Measurements from ENCODE around the gene BRD3. TPM values are rescaled to one million over a fixed set of nuclear protein-coding genes. Genes with fewer than 3 reads are reported as not detected.

The BRD3 gene
- total and polyA plus RNA-seq, 9 donors: 16.8 to 77.9 (median 62.6) TPM

DNA sequence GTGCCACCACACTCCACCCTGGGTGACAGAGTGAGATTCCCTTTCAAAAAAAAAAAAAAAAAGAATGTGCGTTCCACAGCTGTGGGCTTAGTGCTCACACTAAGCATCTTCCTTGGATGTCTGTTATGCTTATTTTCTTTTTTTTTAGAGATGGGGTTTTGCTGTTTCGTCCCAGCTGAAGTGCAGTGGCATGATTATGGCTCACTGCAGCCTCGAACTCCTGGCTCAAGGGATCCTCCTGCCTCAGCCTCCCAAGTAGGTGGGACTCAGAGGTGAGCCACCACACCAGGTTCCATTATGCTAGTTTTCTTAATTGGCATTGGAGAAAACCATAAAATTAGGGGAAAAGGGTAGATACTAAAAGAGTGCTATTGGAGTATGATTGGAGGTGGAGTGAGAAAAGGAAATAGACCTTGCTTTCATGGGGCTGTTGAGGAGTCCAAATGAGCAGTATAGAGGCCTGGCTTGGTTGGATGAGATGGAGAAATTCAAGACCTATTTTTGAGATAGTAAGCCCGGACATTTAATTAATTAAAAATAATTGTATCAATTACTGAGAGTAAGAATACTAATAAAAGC is 43.5 kb downstream of the BRD3 start:
- Histone ChIP-seq H3K27me3 (ENCODE audit: control insufficient read depth, insufficient read depth, low read length) (no peaks in the 10 kb centered on the region), H3K4me1 (ENCODE audit: control insufficient read depth, insufficient read depth, low read length) (peaks cover 10% of the 10 kb centered on the region), H3K9me3 (replicated peaks; ENCODE audit: control insufficient read depth, low read depth, low read length) (no peaks in the 10 kb centered on the region), H3K27ac (ENCODE audit: low read length) (peak overlapping the region; percentile 33), H3K36me3 (ENCODE audit: control insufficient read depth, insufficient read depth, low read length) (peaks cover 24% of the 10 kb centered on the region), H3K4me3 (ENCODE audit: low read length) (peak overlapping the region; percentile 23)
- WGBS (ENCODE audit: insufficient coverage): no CpG with 5 or more reads among the region's 4 CpGs
- DNase-seq: no peak

DNA sequence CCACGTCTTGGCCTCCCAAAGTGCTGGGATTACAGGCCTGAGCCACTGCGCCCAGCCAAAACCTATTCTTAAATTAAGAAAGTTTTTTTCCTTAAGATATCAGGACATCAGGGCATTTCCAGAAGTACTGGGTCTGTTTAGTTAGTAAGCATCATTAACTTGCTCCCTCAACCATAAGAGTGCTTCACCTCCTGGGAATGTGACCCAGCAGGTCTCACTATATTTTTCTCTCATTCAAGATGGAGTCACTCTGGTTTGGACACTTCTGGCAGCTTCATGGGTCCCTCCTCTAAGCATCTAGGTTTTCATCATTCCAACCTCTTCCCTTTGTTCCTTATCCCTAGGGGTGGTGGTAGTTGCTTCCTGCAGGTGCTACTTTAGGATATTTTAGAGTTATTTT is 52.9 kb downstream of the BRD3 start:
- no peak for DNase-seq
- H3K27me3 ChIP-seq (ENCODE audit: control insufficient read depth, insufficient read depth, low read length): no peaks in the 10 kb centered on the region
- H3K36me3 ChIP-seq (ENCODE audit: control insufficient read depth, insufficient read depth, low read length): no peaks in the 10 kb centered on the region
- H3K4me1 ChIP-seq (ENCODE audit: control insufficient read depth, insufficient read depth, low read length): peaks cover 12% of the 10 kb centered on the region
- no peak overlapping the region for H3K27ac ChIP-seq (ENCODE audit: low read length)
- peaks cover 9% of the 10 kb centered on the region for H3K9me3 ChIP-seq (replicated peaks; ENCODE audit: control insufficient read depth, low read depth, low read length)
- WGBS (ENCODE audit: insufficient coverage): no CpG with 5 or more reads among the region's 2 CpGs
- no peak overlapping the region for H3K4me3 ChIP-seq (ENCODE audit: low read length)

DNA sequence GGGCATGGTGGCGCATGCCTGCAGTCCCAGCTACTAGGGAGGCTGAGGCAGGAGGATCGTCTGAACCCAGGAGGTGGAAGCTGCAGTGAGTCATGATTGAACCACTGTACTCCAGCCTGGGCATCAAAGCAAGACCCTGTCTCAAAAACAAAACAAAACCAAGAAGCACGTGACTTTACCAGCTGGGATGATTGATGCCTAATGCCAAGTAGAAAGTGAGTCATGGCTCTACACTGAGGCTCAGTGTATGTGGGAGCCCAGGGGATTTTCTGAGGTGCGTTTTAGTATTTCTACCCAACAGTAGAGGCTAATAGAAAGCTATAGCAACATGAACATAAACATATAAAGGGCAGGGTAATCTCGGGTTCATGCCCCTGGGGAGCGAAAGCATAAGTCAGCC is 56.4 kb downstream of the BRD3 start:
- WGBS (ENCODE audit: insufficient coverage): 97% methylated on average over 4 of the region's 6 CpGs
- Histone ChIP-seq H3K27ac (ENCODE audit: low read length) (no peak overlapping the region), H3K9me3 (replicated peaks; ENCODE audit: control insufficient read depth, low read depth, low read length) (peaks cover 9% of the 10 kb centered on the region), H3K36me3 (ENCODE audit: control insufficient read depth, insufficient read depth, low read length) (no peaks in the 10 kb centered on the region), H3K27me3 (ENCODE audit: control insufficient read depth, insufficient read depth, low read length) (peaks cover 3% of the 10 kb centered on the region), H3K4me1 (ENCODE audit: control insufficient read depth, insufficient read depth, low read length) (peaks cover 25% of the 10 kb centered on the region), H3K4me3 (ENCODE audit: low read length) (no peak overlapping the region)
- DNase-seq: no peak

DNA sequence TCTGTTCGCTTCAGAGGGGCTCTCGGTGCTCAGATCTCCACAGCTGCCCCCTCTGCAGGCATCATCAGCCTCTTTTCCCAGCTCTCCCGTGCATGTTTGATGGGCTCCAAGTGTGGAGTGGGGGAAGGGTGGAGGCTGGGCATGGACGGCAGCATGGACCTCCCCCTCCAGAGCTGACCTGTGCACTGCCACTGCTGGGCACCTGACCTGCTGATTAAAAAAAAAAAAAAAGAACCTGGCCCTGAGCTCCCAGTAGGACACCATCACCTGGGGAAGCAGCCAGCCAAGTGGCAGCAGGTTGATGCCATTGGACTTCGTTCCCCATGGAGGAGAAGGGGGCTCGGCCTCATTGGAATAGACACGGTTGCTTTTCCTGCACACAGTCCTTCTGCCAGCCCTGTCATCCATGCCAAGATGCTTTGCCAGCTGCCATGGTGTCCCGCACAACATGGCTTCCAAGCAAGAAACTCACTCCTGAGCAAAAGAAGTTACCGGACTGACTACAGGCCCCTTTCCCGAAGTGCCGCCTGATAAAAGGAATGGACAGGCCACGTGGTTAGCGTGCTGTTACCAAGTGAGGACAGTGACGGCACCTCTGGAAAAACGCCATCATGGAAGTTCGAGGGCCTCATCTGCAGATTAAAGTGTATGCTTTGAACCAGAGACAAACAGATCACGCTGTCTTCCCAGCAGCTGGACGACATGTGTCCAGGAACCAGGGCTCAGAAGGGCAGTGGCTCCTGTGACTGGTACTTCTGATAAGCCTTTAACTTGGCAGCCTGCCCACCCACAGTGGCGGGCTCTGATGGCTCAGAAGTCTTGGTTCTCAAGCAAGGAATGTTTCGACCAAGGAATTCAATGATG is 57.3 kb downstream of the BRD3 start:
- Histone ChIP-seq H3K27ac (ENCODE audit: low read length) (peak overlapping the region; percentile 29), H3K9me3 (replicated peaks; ENCODE audit: control insufficient read depth, low read depth, low read length) (peaks cover 9% of the 10 kb centered on the region), H3K27me3 (ENCODE audit: control insufficient read depth, insufficient read depth, low read length) (peaks cover 3% of the 10 kb centered on the region), H3K4me1 (ENCODE audit: control insufficient read depth, insufficient read depth, low read length) (peaks cover 25% of the 10 kb centered on the region), H3K4me3 (ENCODE audit: low read length) (no peak overlapping the region), H3K36me3 (ENCODE audit: control insufficient read depth, insufficient read depth, low read length) (no peaks in the 10 kb centered on the region)
- peak; percentile 58 for DNase-seq
- 78% methylated on average over 16 of the region's 20 CpGs for WGBS (ENCODE audit: insufficient coverage)

DNA sequence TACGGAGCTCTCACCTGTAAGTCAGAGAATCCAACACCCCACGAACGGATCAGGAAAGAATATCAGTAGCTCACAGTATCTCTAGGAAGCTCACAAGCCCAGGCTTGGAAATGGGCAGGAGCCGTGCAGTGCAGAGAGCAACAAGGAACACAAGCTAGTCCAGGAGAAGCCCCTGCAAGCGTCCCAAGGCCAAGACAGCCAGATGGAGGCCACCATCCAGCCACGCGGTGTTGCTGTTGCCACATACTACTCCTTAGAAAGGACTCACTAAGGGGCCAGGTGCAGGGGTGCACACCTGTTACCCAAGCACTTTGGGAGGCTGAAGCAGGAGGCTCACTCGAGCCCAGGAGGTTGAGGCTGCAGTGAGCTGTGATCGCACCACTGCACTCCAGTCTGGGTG is 60.3 kb downstream of the BRD3 start:
- WGBS (ENCODE audit: insufficient coverage): 72% methylated on average over 7 of the region's 9 CpGs
- H3K36me3 ChIP-seq (ENCODE audit: control insufficient read depth, insufficient read depth, low read length): no peaks in the 10 kb centered on the region
- peaks cover 3% of the 10 kb centered on the region for H3K27me3 ChIP-seq (ENCODE audit: control insufficient read depth, insufficient read depth, low read length)
- H3K27ac ChIP-seq (ENCODE audit: low read length): no peak overlapping the region
- peaks cover 2% of the 10 kb centered on the region for H3K9me3 ChIP-seq (replicated peaks; ENCODE audit: control insufficient read depth, low read depth, low read length)
- no peak for DNase-seq
- no peak overlapping the region for H3K4me3 ChIP-seq (ENCODE audit: low read length)
- peaks cover 45% of the 10 kb centered on the region for H3K4me1 ChIP-seq (ENCODE audit: control insufficient read depth, insufficient read depth, low read length)

DNA sequence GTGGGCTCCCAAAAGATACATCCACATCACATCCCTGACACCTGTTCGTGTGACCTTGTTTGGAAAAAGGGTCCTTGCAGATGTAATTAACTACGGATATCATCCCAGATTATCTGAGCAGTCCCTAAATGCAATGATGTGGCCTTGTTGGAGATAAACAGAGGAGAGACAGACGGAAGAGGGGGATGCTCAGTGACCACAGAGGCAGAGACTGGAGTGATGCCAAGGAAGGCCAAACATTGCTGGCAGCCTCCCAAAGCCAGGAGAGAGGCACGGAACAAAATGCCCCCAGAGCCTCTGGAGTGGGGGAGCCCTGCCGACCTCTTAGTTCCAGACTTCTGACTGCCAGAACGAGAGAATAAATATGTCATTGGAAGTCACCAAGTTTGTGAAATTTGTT is 60.7 kb downstream of the BRD3 start:
- Histone ChIP-seq H3K27ac (ENCODE audit: low read length) (no peak overlapping the region), H3K36me3 (ENCODE audit: control insufficient read depth, insufficient read depth, low read length) (no peaks in the 10 kb centered on the region), H3K4me3 (ENCODE audit: low read length) (no peak overlapping the region), H3K9me3 (replicated peaks; ENCODE audit: control insufficient read depth, low read depth, low read length) (peaks cover 2% of the 10 kb centered on the region), H3K4me1 (ENCODE audit: control insufficient read depth, insufficient read depth, low read length) (peaks cover 45% of the 10 kb centered on the region), H3K27me3 (ENCODE audit: control insufficient read depth, insufficient read depth, low read length) (peaks cover 3% of the 10 kb centered on the region)
- WGBS (ENCODE audit: insufficient coverage): 58% methylated on average over 3 of the region's 6 CpGs
- no peak for DNase-seq

DNA sequence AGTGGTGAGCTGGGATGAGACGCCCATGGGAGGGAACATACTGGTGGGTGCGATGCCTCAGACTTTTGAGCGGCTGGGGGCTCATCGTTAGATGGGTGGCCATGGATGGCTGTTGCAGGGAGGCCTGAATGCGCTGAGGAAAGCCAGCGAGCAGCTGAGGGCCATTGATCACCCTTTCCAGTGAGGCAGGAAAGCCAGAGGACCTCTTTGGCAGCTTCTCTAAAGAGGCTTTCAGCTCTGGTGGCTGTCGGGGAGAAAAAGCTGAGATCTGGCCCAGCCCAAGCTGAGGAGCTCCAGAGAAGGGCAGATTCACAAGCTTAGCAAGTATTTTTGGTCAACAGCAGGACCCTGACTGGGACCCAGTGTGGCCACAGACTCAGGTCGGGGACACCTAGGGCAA is 62.4 kb downstream of the BRD3 start:
- peaks cover 3% of the 10 kb centered on the region for H3K27me3 ChIP-seq (ENCODE audit: control insufficient read depth, insufficient read depth, low read length)
- 71% methylated on average over 7 of the region's 8 CpGs for WGBS (ENCODE audit: insufficient coverage)
- DNase-seq: no peak

DNA sequence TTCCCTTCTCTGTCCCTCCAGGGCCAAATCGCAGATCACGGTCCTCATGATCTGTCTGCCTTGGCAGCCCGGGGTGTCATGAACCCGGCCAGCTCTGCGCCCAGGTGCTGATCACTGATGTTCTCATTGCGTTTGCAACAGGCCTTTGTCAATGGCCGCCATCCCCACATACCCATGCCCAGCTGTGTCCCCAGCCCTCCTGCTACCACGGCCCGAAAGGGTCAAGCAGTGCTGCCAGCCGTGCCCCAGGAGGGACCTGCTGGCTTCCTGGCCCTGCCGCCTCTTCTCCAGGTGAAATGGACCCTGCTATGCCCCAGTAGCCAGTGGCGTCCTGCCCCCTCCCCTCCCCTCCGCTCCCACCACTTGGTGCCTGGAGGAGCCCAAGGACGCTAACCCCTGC is 62.9 kb downstream of the BRD3 start:
- Histone ChIP-seq H3K36me3 (ENCODE audit: control insufficient read depth, insufficient read depth, low read length) (no peaks in the 10 kb centered on the region), H3K4me1 (ENCODE audit: control insufficient read depth, insufficient read depth, low read length) (peaks cover 40% of the 10 kb centered on the region), H3K27ac (ENCODE audit: low read length) (peak overlapping the region; percentile 35), H3K27me3 (ENCODE audit: control insufficient read depth, insufficient read depth, low read length) (peaks cover 3% of the 10 kb centered on the region), H3K9me3 (replicated peaks; ENCODE audit: control insufficient read depth, low read depth, low read length) (no peaks in the 10 kb centered on the region), H3K4me3 (ENCODE audit: low read length) (no peak overlapping the region)
- WGBS (ENCODE audit: insufficient coverage): 73% methylated on average over 11 of the region's 14 CpGs
- no peak for DNase-seq

More for the DNA sequence above, 62.4 kb downstream of the BRD3 start:
- no peaks in the 10 kb centered on the region for H3K36me3 ChIP-seq (ENCODE audit: control insufficient read depth, insufficient read depth, low read length)
- H3K9me3 ChIP-seq (replicated peaks; ENCODE audit: control insufficient read depth, low read depth, low read length): no peaks in the 10 kb centered on the region
- H3K27ac ChIP-seq (ENCODE audit: low read length): no peak overlapping the region
- no peak overlapping the region for H3K4me3 ChIP-seq (ENCODE audit: low read length)
- peaks cover 40% of the 10 kb centered on the region for H3K4me1 ChIP-seq (ENCODE audit: control insufficient read depth, insufficient read depth, low read length)

DNA sequence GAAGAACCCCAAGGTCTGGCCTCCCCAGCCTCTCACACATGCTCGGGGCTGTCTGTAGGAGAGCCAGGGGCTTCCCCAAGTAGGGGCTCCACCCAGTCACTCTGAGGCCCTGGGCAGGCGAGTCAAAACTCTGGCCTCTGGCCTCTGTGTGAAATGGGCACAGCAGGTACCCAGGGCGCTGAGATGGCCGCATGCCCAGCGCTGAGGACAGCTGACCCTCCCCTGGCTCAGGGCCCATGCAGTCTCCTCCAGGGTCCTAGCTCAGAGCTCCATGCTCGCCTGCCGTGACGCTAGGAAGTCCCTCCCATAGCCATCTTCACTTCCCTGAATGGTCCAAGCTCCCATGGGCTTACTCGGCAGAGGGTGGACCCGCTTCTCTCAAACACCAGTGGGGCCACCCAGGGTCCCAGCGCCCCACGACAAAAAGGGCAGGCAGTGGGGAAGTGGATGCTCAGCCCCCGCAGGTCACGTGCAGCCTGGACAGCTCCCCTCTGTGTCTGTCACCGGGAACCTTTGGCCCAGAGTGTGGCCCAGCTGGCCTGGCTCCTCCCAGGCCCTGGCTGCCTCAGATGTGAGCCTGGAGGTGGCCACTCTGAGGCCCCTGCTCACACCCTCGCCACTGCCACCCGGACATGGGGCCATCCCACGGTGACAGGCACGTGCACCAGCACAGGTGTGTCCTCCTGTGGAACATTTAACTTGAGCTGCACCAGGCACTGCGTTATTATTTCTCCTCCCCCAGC is 63.5 kb downstream of the BRD3 start:
- Histone ChIP-seq H3K27ac (ENCODE audit: low read length) (peak overlapping the region; percentile 35), H3K4me1 (ENCODE audit: control insufficient read depth, insufficient read depth, low read length) (peaks cover 44% of the 10 kb centered on the region), H3K9me3 (replicated peaks; ENCODE audit: control insufficient read depth, low read depth, low read length) (no peaks in the 10 kb centered on the region), H3K4me3 (ENCODE audit: low read length) (no peak overlapping the region), H3K27me3 (ENCODE audit: control insufficient read depth, insufficient read depth, low read length) (peaks cover 3% of the 10 kb centered on the region), H3K36me3 (ENCODE audit: control insufficient read depth, insufficient read depth, low read length) (no peaks in the 10 kb centered on the region)
- 56% methylated on average over 20 of the region's 20 CpGs for WGBS (ENCODE audit: insufficient coverage)
- peak; percentile 48 for DNase-seq

DNA sequence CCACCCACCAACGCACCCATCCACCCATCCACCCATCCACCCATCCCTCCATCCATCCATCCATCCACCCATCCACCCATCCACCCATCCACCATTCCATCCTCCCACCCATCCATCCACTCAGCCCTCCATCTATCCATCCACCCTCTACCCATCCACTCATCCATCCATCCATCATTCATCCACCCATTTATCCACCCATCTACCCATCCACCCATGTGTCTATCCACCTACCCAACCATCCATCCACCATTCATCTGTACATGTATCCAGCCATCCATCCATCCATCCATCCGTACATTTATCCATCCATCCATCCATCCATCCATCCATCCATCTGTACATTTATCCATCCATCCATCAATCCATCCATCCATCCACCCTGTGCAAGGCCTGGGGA is 64.6 kb downstream of the BRD3 start:
- Histone ChIP-seq H3K27ac (ENCODE audit: low read length) (no peak overlapping the region), H3K36me3 (ENCODE audit: control insufficient read depth, insufficient read depth, low read length) (no peaks in the 10 kb centered on the region), H3K4me1 (ENCODE audit: control insufficient read depth, insufficient read depth, low read length) (peaks cover 44% of the 10 kb centered on the region), H3K4me3 (ENCODE audit: low read length) (no peak overlapping the region), H3K9me3 (replicated peaks; ENCODE audit: control insufficient read depth, low read depth, low read length) (no peaks in the 10 kb centered on the region), H3K27me3 (ENCODE audit: control insufficient read depth, insufficient read depth, low read length) (peaks cover 3% of the 10 kb centered on the region)
- 85% methylated on average over 2 of the region's 2 CpGs for WGBS (ENCODE audit: insufficient coverage)
- DNase-seq: no peak
